Stomach (tissue), 9 donors: Measurements from ENCODE around the gene SCGB1D1. TPM values are rescaled to one million over a fixed set of nuclear protein-coding genes. Genes with fewer than 3 reads are reported as not detected.

Source experiments
- DNase-seq, 2 donors: peaks; one replicate each; pipeline versions ENCODE4 v3.0.0 to v3.0.0-alpha.2; 2013 to 2019
- H3K27ac ChIP-seq, 5 donors: fragments of 200-600 bp in 4 of 5; sonication (generic) in 4 of 5; one replicate each; pipeline ENCODE4 v1.5.1; 2013 to 2019; ENCODE audit warnings: mild to moderate bottlenecking in 1 of 5, moderate library complexity in 1 of 5
- H3K27me3 ChIP-seq, 3 donors: fragments of 200-600 bp; sonication (generic); one replicate each; pipeline ENCODE4 v1.5.1; 2017 to 2019; ENCODE audit warnings: mixed run types in 1 of 3
- H3K36me3 ChIP-seq, 4 donors: fragments of 200-600 bp; sonication (generic); 1 replicate in 3 of 4; 2 replicates in 1 of 4; pipeline ENCODE4 v1.5.1; 2016 to 2019
- H3K4me1 ChIP-seq, 4 donors: fragments of 200-600 bp; sonication (generic); one replicate each; pipeline ENCODE4 v1.5.1; 2016 to 2019
- H3K4me3 ChIP-seq, 4 donors: fragments of 200-600 bp; sonication (generic) in 3 of 4; one replicate each; pipeline ENCODE4 v1.5.1; 2016 to 2019; ENCODE audit warnings: mild to moderate bottlenecking in 1 of 4
- H3K9me3 ChIP-seq, 4 donors: fragments of 200-600 bp; sonication (generic); one replicate each; pipeline ENCODE4 v1.5.1; 2016 to 2019
- EP300 ChIP-seq: sonication (generic); formaldehyde crosslinking; IDR thresholded peaks from one replicate; pipeline ENCODE4 v1.6.1; 2017; ENCODE audit warnings: antibody characterized with exemption
- POLR2A ChIP-seq, 4 donors: fragments of 450-650 bp; IDR thresholded peaks; one replicate each; pipeline ENCODE4 v1.6.1; 2016; ENCODE audit warnings: antibody characterized with exemption in 4 of 4, control low read depth in 2 of 4, mild to moderate bottlenecking in 1 of 4, moderate library complexity in 1 of 4
- POLR2AphosphoS5 ChIP-seq, 3 donors: sonication (generic); formaldehyde crosslinking; IDR thresholded peaks; one replicate each; pipeline ENCODE4 v1.6.1; 2016; ENCODE audit warnings: antibody characterized with exemption in 3 of 3
- WGBS, 5 donors: extraction: QIAGEN DNeasy Blood & Tissue Kit in 3 of 5; methylation state at CpG; one replicate each; pipeline versions ENCODE4 v1.1.5 to v1.1.7; 2013 to 2018; 5-methylcytosine and 5-hydroxymethylcytosine counted together
- intact Hi-C: fragments of 100-400 bp; cut with DNase I; formaldehyde crosslinking; loops from one replicate; pipeline ENCODE4 v1.15.1; 2023; ENCODE audit warnings: low total_unique reads
- polyA plus RNA-seq, 3 donors: library from polyadenylated mRNA; stranded (reverse); fragments of 200-250 nt; gene quantifications; one replicate each; pipeline ENCODE4 v1.2.3, GENCODE V29; 2013
- total RNA-seq, 5 donors: library from RNA; depleted of rRNA; stranded (reverse); fragments of >200 nt; gene quantifications; one replicate each; pipeline versions ENCODE4 v1.1.0 to v1.2.3, GENCODE V29; 2014 to 2016
- TF ChIP-seq, protein P1 (sequence below), 7 experiments: fragments of 450-650 bp in 4 of 7; fragments of 200-600 bp in 3 of 7; sonication (generic) in 3 of 7; IDR thresholded peaks; one replicate each; pipeline ENCODE4 v1.5.1; 2016 to 2019; ENCODE audit warnings: antibody characterized with exemption in 7 of 7, control low read depth in 2 of 7, mild to moderate bottlenecking in 1 of 7
- donor health status: healthy with polysubstance abuse.
- donor health status: Bipolar disorder and iron deficiency.
- donor health status: healthy.

The SCGB1D1 gene
- total and polyA plus RNA-seq, 8 donors, result not detected

DNA sequence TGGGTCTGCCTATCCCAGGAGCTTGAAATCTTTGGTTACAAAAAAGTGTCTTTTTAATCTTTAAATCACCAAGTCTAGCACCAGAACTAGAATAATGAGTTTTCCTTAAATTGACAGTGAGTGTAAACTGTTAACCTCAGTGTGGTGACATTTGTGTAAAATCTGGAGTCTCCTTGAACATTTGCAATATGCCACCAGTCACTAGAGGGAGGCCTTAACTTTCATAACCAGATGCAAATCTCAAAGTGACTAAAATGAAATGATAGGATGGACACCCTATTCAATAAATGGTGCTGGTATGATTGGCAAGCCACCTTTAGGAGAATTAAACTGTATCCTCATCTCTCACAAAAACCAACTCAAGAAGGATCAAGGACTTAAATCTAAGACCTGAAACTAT is 43.7 kb downstream of the SCGB1D1 start:
- H3K27ac ChIP-seq, result no peak overlapping the region
- no peak overlapping the region for H3K4me3 ChIP-seq
- no peaks in the 10 kb centered on the region for H3K4me1 ChIP-seq
- intact Hi-C loops, result no loop called here
- TF ChIP-seq POLR2A (IDR thresholded peaks at IDR 0.05), result no peak
- TF ChIP-seq EP300, result no peak
- TF ChIP-seq POLR2AphosphoS5 (IDR thresholded peaks at IDR 0.05), result no peak
- TF ChIP-seq, protein P1, sequence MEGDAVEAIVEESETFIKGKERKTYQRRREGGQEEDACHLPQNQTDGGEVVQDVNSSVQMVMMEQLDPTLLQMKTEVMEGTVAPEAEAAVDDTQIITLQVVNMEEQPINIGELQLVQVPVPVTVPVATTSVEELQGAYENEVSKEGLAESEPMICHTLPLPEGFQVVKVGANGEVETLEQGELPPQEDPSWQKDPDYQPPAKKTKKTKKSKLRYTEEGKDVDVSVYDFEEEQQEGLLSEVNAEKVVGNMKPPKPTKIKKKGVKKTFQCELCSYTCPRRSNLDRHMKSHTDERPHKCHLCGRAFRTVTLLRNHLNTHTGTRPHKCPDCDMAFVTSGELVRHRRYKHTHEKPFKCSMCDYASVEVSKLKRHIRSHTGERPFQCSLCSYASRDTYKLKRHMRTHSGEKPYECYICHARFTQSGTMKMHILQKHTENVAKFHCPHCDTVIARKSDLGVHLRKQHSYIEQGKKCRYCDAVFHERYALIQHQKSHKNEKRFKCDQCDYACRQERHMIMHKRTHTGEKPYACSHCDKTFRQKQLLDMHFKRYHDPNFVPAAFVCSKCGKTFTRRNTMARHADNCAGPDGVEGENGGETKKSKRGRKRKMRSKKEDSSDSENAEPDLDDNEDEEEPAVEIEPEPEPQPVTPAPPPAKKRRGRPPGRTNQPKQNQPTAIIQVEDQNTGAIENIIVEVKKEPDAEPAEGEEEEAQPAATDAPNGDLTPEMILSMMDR (IDR thresholded peaks at IDR 0.05), result no peak
- H3K36me3 ChIP-seq, result no peaks in the 10 kb centered on the region
- peaks cover 0 to 21% (median 0%) of the 10 kb centered on the region in 3 donors for H3K27me3 ChIP-seq
- no peak for DNase-seq
- no peaks in the 10 kb centered on the region for H3K9me3 ChIP-seq

DNA sequence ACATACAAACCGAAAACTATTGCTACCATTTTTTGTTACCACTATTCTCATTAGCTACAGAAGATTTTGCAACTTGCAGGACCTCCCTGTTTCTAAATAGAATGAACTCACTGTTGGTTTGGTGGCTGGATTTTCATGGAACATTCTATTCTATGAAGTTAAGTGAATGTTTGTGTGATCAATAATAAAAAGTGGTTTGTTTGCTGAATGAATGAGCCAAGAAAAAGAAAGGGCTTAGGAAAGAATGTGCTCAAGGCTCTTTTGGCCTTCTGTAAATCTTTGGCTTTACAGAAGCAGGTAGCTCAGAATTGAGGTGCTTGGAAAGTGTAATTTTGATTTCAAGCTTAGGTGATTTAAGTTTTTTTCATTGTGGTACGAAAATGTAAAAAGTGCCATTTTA is 46.2 kb downstream of the SCGB1D1 start:
- intact Hi-C loops, result no loop called here
- TF ChIP-seq POLR2A (IDR thresholded peaks at IDR 0.05) (no peak), EP300 (no peak), POLR2AphosphoS5 (IDR thresholded peaks at IDR 0.05) (no peak)
- TF ChIP-seq, protein P1 (IDR thresholded peaks at IDR 0.05), result no peak
- Histone ChIP-seq H3K27ac (no peak overlapping the region), H3K36me3 (no peaks in the 10 kb centered on the region), H3K9me3 (no peaks in the 10 kb centered on the region), H3K4me1 (no peaks in the 10 kb centered on the region), H3K27me3 (peaks cover 0 to 28% (median under 1%) of the 10 kb centered on the region in 3 donors), H3K4me3 (no peak overlapping the region)
- no peak for DNase-seq
- 58 to 82% (median 72%) methylated on average over 2 of the region's 2 CpGs for WGBS, 5 donors

DNA sequence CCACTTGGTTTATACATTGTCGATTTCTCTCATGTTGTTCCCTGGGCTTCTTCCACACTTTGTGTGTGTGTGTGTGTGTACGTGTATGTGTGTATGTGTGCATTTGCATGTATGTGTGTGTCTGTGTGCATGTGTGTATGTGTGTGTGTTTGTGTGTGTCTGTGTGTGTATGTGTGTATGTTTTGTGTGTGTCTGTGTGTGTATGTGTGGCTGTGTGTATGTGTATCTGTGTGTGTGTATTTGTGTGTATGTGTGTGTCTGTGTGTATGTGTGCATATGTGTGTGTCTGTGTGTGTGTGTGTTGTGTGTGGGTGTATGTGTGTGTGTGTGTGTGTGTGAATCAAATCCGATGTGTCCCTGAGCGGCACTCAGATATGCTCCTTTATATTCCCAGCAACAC is 47.5 kb downstream of the SCGB1D1 start:
- no peaks in the 10 kb centered on the region for H3K36me3 ChIP-seq
- WGBS, 5 donors, result 45 to 73% (median 66%) methylated on average over 2 to 4 of the region's 4 CpGs

DNA sequence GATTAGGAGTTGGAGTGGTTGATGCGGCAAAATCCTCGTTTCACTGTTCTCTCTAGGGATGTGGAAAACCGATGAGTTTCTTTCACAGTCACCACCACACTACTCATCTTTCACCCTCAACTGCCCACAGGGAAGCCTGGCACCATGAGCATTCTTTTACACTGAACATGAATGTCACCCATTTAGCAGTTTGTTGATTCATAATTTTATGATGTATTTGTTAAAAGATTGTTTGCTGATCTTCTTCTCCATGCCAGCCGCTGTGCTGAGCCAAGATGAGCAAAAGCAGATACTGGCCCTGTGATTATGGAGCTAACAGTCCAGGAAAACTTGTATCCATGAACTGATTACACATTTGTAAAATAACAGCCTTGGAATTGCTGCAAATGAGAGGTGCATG is 48.1 kb downstream of the SCGB1D1 start:
- Histone ChIP-seq H3K4me3 (no peak overlapping the region), H3K27me3 (peaks cover 0 to 35% (median 6%) of the 10 kb centered on the region in 3 donors), H3K27ac (no peak overlapping the region), H3K4me1 (no peaks in the 10 kb centered on the region), H3K36me3 (no peaks in the 10 kb centered on the region), H3K9me3 (no peaks in the 10 kb centered on the region)
- DNase-seq, result no peak
- intact Hi-C loops, result no loop called here
- WGBS, 5 donors, result 79 to 87% (median 85%) methylated on average over 4 of the region's 4 CpGs
- TF ChIP-seq, protein P1 (IDR thresholded peaks at IDR 0.05), result no peak
- TF ChIP-seq POLR2A (IDR thresholded peaks at IDR 0.05) (no peak), POLR2AphosphoS5 (IDR thresholded peaks at IDR 0.05) (no peak), EP300 (no peak)

More for the DNA sequence above, 47.5 kb downstream of the SCGB1D1 start:
- H3K4me1 ChIP-seq, result no peaks in the 10 kb centered on the region
- intact Hi-C loops, result no loop called here
- peaks cover 0 to 36% (median 6%) of the 10 kb centered on the region in 3 donors for H3K27me3 ChIP-seq
- no peak for DNase-seq
- H3K27ac ChIP-seq, result no peak overlapping the region
- no peak overlapping the region for H3K4me3 ChIP-seq
- no peak for TF ChIP-seq POLR2AphosphoS5 (IDR thresholded peaks at IDR 0.05)
- TF ChIP-seq, protein P1 (IDR thresholded peaks at IDR 0.05), result no peak
- no peaks in the 10 kb centered on the region for H3K9me3 ChIP-seq
